Astrocyte (in vitro differentiated cells and primary cell): ENCODE results near the gene ITSN1.

Experiments used
- EZH2 ChIP-seq: IDR thresholded peaks from 2 replicates; pipeline ENCODE4 v1.6.1; 2012; ENCODE audit warnings: mild to moderate bottlenecking, low read length, inconsistent platforms; ENCODE audit not compliant: insufficient read depth
- TF ChIP-seq, protein P1 (sequence below): IDR thresholded peaks from 2 replicates; pipeline ENCODE4 v1.5.1; 2011; ENCODE audit warnings: low read depth, mild to moderate bottlenecking, inconsistent platforms, low read length, moderate library complexity; ENCODE audit not compliant: insufficient read depth

DNA sequence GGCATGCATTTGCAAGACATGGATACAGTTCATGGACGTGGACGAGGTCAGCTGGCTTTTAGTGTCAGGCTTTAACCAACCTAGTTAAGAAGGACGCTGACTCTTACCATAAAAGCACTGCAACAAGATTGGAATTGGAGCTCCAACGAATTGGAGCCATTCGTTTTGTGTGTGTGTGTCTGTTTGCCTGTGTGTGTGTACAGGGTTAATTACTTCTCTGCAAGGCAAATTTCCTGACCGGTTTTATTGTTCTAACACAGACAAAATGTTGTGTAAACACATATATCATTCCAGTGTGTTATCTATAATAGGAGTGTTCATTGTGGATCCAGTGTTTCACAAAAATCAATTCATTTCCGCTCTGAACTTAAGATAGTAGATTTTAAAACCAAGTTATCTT, 7.9 kb downstream of the ITSN1 start:
- TF ChIP-seq, protein P1, sequence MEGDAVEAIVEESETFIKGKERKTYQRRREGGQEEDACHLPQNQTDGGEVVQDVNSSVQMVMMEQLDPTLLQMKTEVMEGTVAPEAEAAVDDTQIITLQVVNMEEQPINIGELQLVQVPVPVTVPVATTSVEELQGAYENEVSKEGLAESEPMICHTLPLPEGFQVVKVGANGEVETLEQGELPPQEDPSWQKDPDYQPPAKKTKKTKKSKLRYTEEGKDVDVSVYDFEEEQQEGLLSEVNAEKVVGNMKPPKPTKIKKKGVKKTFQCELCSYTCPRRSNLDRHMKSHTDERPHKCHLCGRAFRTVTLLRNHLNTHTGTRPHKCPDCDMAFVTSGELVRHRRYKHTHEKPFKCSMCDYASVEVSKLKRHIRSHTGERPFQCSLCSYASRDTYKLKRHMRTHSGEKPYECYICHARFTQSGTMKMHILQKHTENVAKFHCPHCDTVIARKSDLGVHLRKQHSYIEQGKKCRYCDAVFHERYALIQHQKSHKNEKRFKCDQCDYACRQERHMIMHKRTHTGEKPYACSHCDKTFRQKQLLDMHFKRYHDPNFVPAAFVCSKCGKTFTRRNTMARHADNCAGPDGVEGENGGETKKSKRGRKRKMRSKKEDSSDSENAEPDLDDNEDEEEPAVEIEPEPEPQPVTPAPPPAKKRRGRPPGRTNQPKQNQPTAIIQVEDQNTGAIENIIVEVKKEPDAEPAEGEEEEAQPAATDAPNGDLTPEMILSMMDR: no peak
- no peak for TF ChIP-seq EZH2
